Measurements from ENCODE around the gene DOCK1.

DOCK1 gene

GRCh38 chr10:127017541-127018297 lies 112.5 kb downstream of the DOCK1 start:
- no peak for TF ChIP-seq CTCF (IDR thresholded peaks at IDR 0.05; ENCODE audit: extremely low read depth, missing control alignments)
- DNase-seq (ENCODE audit: low spot score): no peak

DNA sequence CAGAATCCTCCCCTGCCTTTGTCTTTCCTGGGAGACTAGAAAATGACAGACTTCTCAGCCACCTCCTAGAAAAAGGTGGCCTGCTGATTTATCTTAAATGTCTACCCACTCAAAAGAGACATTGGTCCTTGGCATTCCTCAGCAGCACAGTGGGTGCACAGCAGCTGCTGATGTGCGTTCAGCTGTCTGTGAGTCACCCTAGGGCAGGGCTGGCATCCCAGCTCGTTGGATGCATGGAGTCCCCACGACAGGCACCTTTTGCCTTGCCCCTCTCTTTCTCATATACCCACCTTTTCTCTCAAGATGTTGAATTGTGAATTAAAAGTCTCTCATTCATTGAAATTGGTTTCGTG lies 113.0 kb downstream of the DOCK1 start:
- no peak for TF ChIP-seq CTCF (IDR thresholded peaks at IDR 0.05; ENCODE audit: extremely low read depth, missing control alignments)
- DNase-seq (ENCODE audit: low spot score): no peak

GRCh38 chr10:127018766-127019165 lies 113.5 kb downstream of the DOCK1 start:
- no peak for DNase-seq (ENCODE audit: low spot score)
- no peak for TF ChIP-seq CTCF (IDR thresholded peaks at IDR 0.05; ENCODE audit: extremely low read depth, missing control alignments)

DNA sequence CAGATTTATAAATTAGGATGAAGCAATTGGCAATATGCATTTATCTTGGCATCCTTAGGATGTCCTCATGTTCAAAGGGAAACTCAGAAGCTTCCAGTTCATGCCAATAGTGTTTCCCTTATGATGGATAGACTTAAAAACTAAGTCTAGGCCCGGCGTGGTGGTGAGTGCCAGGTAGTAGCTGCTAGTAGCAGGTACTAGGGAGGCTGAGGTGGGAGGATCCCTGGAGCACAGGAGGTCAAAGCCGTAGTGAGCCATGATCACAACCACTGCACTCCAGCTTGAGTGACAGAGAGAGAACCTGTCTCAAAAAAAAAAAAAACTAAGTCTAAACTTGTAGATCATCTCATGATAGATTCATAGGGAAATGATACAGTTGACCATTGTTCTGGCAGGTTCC lies 115.0 kb downstream of the DOCK1 start:
- no peak for TF ChIP-seq CTCF (IDR thresholded peaks at IDR 0.05; ENCODE audit: extremely low read depth, missing control alignments)
- DNase-seq (ENCODE audit: low spot score): no peak

DNA sequence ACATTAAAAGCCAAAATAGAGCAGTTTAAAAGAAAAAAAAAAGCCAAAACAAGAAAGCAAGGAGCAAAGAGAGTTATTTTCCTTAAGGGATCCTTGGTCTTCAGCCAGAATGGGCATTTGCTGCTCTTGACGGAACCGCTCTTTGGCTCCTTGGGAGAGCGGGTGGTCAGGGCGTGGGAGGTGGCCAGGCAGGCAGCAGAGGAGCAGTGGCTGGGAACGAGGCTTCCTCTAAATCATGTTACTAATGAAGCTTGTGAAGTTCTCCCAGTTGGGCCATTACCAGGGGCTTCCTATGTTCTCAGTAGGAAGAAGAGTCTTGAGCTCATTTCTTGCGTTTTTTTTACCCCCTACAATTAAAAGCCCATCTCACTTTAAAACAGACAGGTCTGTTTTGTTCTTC lies 116.6 kb downstream of the DOCK1 start:
- TF ChIP-seq CTCF (IDR thresholded peaks at IDR 0.05; ENCODE audit: extremely low read depth, missing control alignments): no peak
- DNase-seq (ENCODE audit: low spot score): no peak

DNA sequence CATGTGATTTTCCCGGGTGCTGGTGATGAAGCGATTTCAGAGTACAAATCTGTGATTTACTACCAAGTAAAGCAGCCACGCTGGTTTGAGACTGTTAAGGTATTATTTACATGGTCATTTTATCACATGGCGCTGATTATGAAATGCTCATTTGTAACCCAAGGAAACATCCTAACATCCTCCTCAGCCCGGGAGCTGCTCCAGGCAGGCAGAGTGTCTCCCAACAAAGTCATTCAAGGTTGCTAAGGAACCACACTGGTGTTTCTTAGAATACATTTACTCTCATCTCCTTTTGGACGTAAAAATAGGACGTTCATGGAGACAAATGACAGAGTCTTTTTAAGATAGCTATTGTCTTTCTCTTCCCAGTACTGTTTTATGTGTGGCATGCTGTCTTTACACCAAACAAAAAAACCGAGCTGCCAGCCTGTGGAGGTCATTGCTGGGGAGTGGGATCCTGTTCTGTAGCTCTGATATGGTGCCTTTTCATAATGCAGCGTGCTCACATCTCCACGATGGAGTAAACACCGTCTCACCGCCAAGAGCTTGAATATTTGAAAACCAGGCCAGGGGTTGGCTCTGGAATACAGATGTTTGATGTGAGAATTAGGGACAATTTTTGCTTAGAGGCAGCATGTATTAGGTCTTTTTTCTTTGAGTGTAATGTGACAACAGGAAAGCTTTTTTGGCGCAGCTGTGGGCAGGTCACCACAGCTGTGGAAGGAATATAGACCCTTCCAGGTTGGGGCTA lies 119.6 kb downstream of the DOCK1 start:
- no peak for TF ChIP-seq CTCF (IDR thresholded peaks at IDR 0.05; ENCODE audit: extremely low read depth, missing control alignments)
- no peak for DNase-seq (ENCODE audit: low spot score)

DNA sequence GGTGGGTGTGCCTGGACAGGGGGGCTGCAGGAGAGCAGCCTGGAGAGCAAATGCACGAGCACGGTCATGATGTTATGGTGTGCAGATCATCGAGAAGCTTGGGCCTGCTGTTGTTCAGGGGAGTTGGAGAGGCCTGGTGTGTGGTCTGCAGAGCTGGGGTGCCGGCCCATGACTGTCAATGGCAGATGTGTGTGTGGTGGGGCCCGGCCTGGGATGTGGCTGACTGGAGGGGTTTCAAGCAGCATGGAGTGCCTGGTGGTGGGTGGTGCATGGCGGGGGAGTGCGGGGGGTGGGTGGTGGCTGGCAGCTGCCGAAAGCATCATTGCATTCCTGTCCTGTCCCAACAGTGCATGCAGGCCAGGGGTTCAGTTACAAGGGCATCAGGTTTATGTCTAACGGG lies 122.6 kb downstream of the DOCK1 start:
- DNase-seq (ENCODE audit: low spot score): no peak
- no peak for TF ChIP-seq CTCF (IDR thresholded peaks at IDR 0.05; ENCODE audit: extremely low read depth, missing control alignments)
